Body of pancreas (tissue), 4 donors: ENCODE measurements around the gene POMC. TPM values are rescaled to one million over a fixed set of nuclear protein-coding genes. Genes with fewer than 3 reads are reported as not detected.

Experiments used
- ATAC-seq: fragments of 150-250 bp; one replicate; pipeline ENCODE4 v1.9.1; 2016
- DNase-seq, 4 donors: peaks; one replicate each; pipeline ENCODE4 v3.0.0-alpha.2; 2019
- H3K27ac ChIP-seq, 4 donors: fragments of 200-600 bp; sonication (generic); 1 replicate in 3 of 4; 2 replicates in 1 of 4; pipeline versions ENCODE4 v1.5.1 to v1.6.1; 2016 to 2019; ENCODE audit warnings: mild to moderate bottlenecking in 1 of 4, mixed read lengths in 1 of 4, moderate library complexity in 1 of 4
- H3K27me3 ChIP-seq, 2 donors: fragments of 200-600 bp; sonication (generic); one replicate each; pipeline ENCODE4 v1.6.0; 2016; ENCODE audit warnings: mild to moderate bottlenecking in 1 of 2
- H3K36me3 ChIP-seq, 2 donors: fragments of 200-600 bp; sonication (generic); replicated peaks in 1 of 2; 2 replicates each; pipeline ENCODE4 v1.5.1; 2016; ENCODE audit warnings: low read depth in 2 of 2; ENCODE audit not compliant: insufficient read depth in 1 of 2
- H3K4me1 ChIP-seq: fragments of 200-600 bp; sonication (generic); one replicate; pipeline ENCODE4 v1.6.0; 2016
- H3K4me3 ChIP-seq, 2 donors: fragments of 200-600 bp; sonication (generic); 1 replicate in 1 of 2; 2 replicates in 1 of 2; pipeline ENCODE4 v1.5.1; 2016 to 2019
- H3K9me3 ChIP-seq, 3 donors: fragments of 200-600 bp; sonication (generic); 1 replicate in 2 of 3; 2 replicates in 1 of 3; pipeline ENCODE4 v1.5.1; 2016
- CTCF ChIP-seq, 7 experiments: fragments of 450-650 bp in 4 of 7; fragments of 200-600 bp in 3 of 7; sonication (generic) in 3 of 7; IDR thresholded peaks; one replicate each; pipeline ENCODE4 v1.5.1; 2016 to 2019; ENCODE audit warnings: antibody characterized with exemption in 7 of 7
- POLR2A ChIP-seq, 3 donors: fragments of 450-650 bp; IDR thresholded peaks; one replicate each; pipeline ENCODE4 v1.6.1; 2016; ENCODE audit warnings: antibody characterized with exemption in 3 of 3, mild to moderate bottlenecking in 2 of 3
- WGBS, 2 donors: methylation state at CpG; one replicate each; pipeline ENCODE4 v1.1.5; 2017; 5-methylcytosine and 5-hydroxymethylcytosine counted together
- intact Hi-C: fragments of 100-400 bp; cut with DNase I; formaldehyde crosslinking; loops from one replicate; pipeline ENCODE4 v1.15.1; 2023
- total RNA-seq, 2 donors: library from RNA; depleted of rRNA; stranded (reverse); fragments of >200 nt; gene quantifications; one replicate each; pipeline ENCODE4 v1.1.0, GENCODE V29; 2016

Gene POMC
- total RNA-seq, 2 donors from 2014 or later, result 2.9 to 92.0 TPM

GRCh38 chr2:25178976-25179375 lies 10.6 kb upstream of the POMC start:
- Histone ChIP-seq H3K9me3 (no peaks in the 10 kb centered on the region), H3K27ac (no peak overlapping the region), H3K36me3 (no peaks in the 10 kb centered on the region), H3K27me3 (no peaks in the 10 kb centered on the region), H3K4me1 (peaks cover 6% of the 10 kb centered on the region), H3K4me3 (no peak overlapping the region)
- no peak for TF ChIP-seq CTCF (IDR thresholded peaks at IDR 0.05)
- no peak for TF ChIP-seq POLR2A (IDR thresholded peaks at IDR 0.05)
- WGBS, 2 donors, result 89 to 90% methylated on average over 4 to 10 of the region's 10 CpGs
- intact Hi-C loops, result no loop called here
- DNase-seq (no peak), ATAC-seq (no peak)

GRCh38 chr2:25177211-25177611 lies 8.8 kb upstream of the POMC start:
- no peak for DNase-seq
- WGBS, 2 donors, result 79 to 81% methylated on average over 8 of the region's 8 CpGs
- intact Hi-C loops, result no loop called here
- Histone ChIP-seq H3K4me1 (no peaks in the 10 kb centered on the region), H3K27me3 (no peaks in the 10 kb centered on the region), H3K27ac (no peak overlapping the region), H3K9me3 (no peaks in the 10 kb centered on the region), H3K4me3 (no peak overlapping the region), H3K36me3 (no peaks in the 10 kb centered on the region)
- TF ChIP-seq CTCF (IDR thresholded peaks at IDR 0.05), result no peak
- TF ChIP-seq POLR2A (IDR thresholded peaks at IDR 0.05), result no peak
- ATAC-seq, result no peak

- TF ChIP-seq CTCF (IDR thresholded peaks at IDR 0.05), result no peak
- TF ChIP-seq POLR2A (IDR thresholded peaks at IDR 0.05), result no peak
- Histone ChIP-seq H3K9me3 (no peaks in the 10 kb centered on the region), H3K27ac (no peak overlapping the region), H3K36me3 (no peaks in the 10 kb centered on the region), H3K4me3 (no peak overlapping the region), H3K27me3 (no peaks in the 10 kb centered on the region), H3K4me1 (no peaks in the 10 kb centered on the region)
- 84 to 91% methylated on average over 5 of the region's 5 CpGs for WGBS, 2 donors
- DNase-seq (no peak), ATAC-seq (no peak)
- intact Hi-C loops, result no loop called here
Measured at GRCh38 chr2:25176541-25177181, 8.3 kb upstream of the POMC start.

- Histone ChIP-seq H3K4me3 (no peak overlapping the region), H3K4me1 (no peaks in the 10 kb centered on the region), H3K27ac (no peak overlapping the region), H3K9me3 (no peaks in the 10 kb centered on the region), H3K36me3 (no peaks in the 10 kb centered on the region), H3K27me3 (no peaks in the 10 kb centered on the region)
- TF ChIP-seq POLR2A (IDR thresholded peaks at IDR 0.05) (no peak), CTCF (IDR thresholded peaks at IDR 0.05) (no peak)
- no peak for DNase-seq
- intact Hi-C loops, result no loop called here
- WGBS, 2 donors, result 73 to 77% methylated on average over 6 of the region's 6 CpGs
- no peak for ATAC-seq
Measured at GRCh38 chr2:25176138-25176537, 7.8 kb upstream of the POMC start.

GRCh38 chr2:25174192-25174861 lies 5.9 kb upstream of the POMC start:
- Histone ChIP-seq H3K4me3 (no peak overlapping the region), H3K4me1 (no peaks in the 10 kb centered on the region), H3K27me3 (no peaks in the 10 kb centered on the region), H3K27ac (no peak overlapping the region), H3K36me3 (no peaks in the 10 kb centered on the region), H3K9me3 (no peaks in the 10 kb centered on the region)
- DNase-seq (no peak), ATAC-seq (no peak)
- TF ChIP-seq POLR2A (IDR thresholded peaks at IDR 0.05), result no peak
- TF ChIP-seq CTCF (IDR thresholded peaks at IDR 0.05), result no peak
- 89% methylated on average over 6 of the region's 6 CpGs for WGBS, 2 donors
- intact Hi-C loops, result no loop called here
